ENCODE data around the gene SCNN1A. TPM values are rescaled to one million over a fixed set of nuclear protein-coding genes. Genes with fewer than 3 reads are reported as not detected.

Gene SCNN1A
- total and polyA plus RNA-seq, 2 of the 13 experiments (the other 11 are each of a cell fraction or from before 2014, with no cell fraction given) = 1.5 to 14.6 TPM

- Histone ChIP-seq H3K79me2 (ENCODE audit: insufficient read depth, low read length) (no peaks in the 10 kb centered on the region), H3K36me3 (replicated peaks in 1 of 2; ENCODE audit: control insufficient read depth in 1 of 2, insufficient read depth in 2 of 2, low read length in 2 of 2) (no peaks in the 10 kb centered on the region), H3K9ac (ENCODE audit: insufficient read depth, low read depth, low read length) (no peak overlapping the region), H2AFZ (ENCODE audit: low read length) (no peak overlapping the region), H3K4me1 (ENCODE audit: insufficient read depth, low read length) (peaks cover 57% of the 10 kb centered on the region), H3K9me3 (ENCODE audit: low read length) (no peaks in the 10 kb centered on the region), H3K27ac (ENCODE audit: extremely low read length, insufficient read depth, low read length) (no peak overlapping the region), H4K20me1 (ENCODE audit: insufficient read depth, low read length) (no peaks in the 10 kb centered on the region), H3K4me3 (replicated peaks in 1 of 3; ENCODE audit: insufficient read depth in 1 of 3, low read depth in 2 of 3, low read length in 3 of 3) (no peak overlapping the region; a peak in 1 of 6 replicates), H3K4me2 (ENCODE audit: low read depth, low read length) (no peak overlapping the region), H3K27me3 (ENCODE audit: control insufficient read depth in 1 of 2, insufficient read depth in 2 of 2, low read length in 2 of 2) (peaks cover 0 to 2% of the 10 kb centered on the region in 2 experiments; a peak in 1 of 5 replicates)
- POLR2A ChIA-PET = interaction anchor here (1.1 kb wide), 1 partner anchor 33 kb away, joined by 3 read pairs; no protein-coding TSS in a partner anchor
- ATAC-seq (peak; percentile 32; the same call in 1 of the 3 replicates), DNase-seq (ENCODE audit: low spot score) (no peak), FAIRE-seq (no peak)
- in situ Hi-C loops (cut with HindIII; ENCODE audit: extremely low pct_ligation_motif_present, low pct_unique_long_range_greater_than_20kb) (no loop called here), intact Hi-C loops (cut with micrococcal nuclease; ENCODE audit: unreplicated experiment) (no loop called here)
- 6% methylated on average over 3 of the region's 3 CpGs for WGBS (ENCODE audit: low lambda C conversion rate)
- no TSS peak for BruUV-seq (replicated peaks)
- CTCF ChIA-PET (ENCODE audit: low intra/inter-chr PET ratio, low total read pairs) = no interaction called here
- no peak for TF ChIP-seq NFKBIZ (CRISPR knock-in tag; IDR thresholded peaks at IDR 0.05)
- TF ChIP-seq ZNF660 (CRISPR knock-in tag; IDR thresholded peaks at IDR 0.05; ENCODE audit: borderline replicate concordance, low read depth) = no peak
- no peak for TF ChIP-seq BRF2 (CRISPR knock-in tag; IDR thresholded peaks at IDR 0.05)
- TF ChIP-seq ZNF816 (CRISPR knock-in tag; IDR thresholded peaks at IDR 0.05; ENCODE audit: borderline replicate concordance) = no peak
- no peak for TF ChIP-seq ZNF567 (CRISPR knock-in tag; IDR thresholded peaks at IDR 0.05; ENCODE audit: borderline replicate concordance)
- TF ChIP-seq IRF2 (CRISPR knock-in tag; IDR thresholded peaks at IDR 0.05) = no peak
- TF ChIP-seq ZNF264 (CRISPR knock-in tag; IDR thresholded peaks at IDR 0.05) = no peak
- TF ChIP-seq IRX3 (CRISPR knock-in tag; IDR thresholded peaks at IDR 0.05; ENCODE audit: borderline replicate concordance, low read depth) = no peak
- TF ChIP-seq SOX6 (IDR thresholded peaks at IDR 0.05) = no peak
- no peak for TF ChIP-seq SOX6 (CRISPR knock-in tag; IDR thresholded peaks at IDR 0.05)
- no peak for TF ChIP-seq FIP1L1 (IDR thresholded peaks at IDR 0.05; ENCODE audit: borderline replicate concordance, insufficient read depth, low read depth, low read length)
- TF ChIP-seq ZNF580 (CRISPR knock-in tag; IDR thresholded peaks at IDR 0.05; ENCODE audit: borderline replicate concordance, low read depth) = no peak
- no peak for TF ChIP-seq SP2 (CRISPR knock-in tag; IDR thresholded peaks at IDR 0.05)
- no peak for TF ChIP-seq PAX8 (CRISPR knock-in tag; IDR thresholded peaks at IDR 0.05; ENCODE audit: borderline replicate concordance)
- TF ChIP-seq EHMT2 (IDR thresholded peaks at IDR 0.05; ENCODE audit: borderline replicate concordance, low read depth, low read length) = no peak
- TF ChIP-seq PRDM10 (CRISPR knock-in tag; IDR thresholded peaks at IDR 0.05; ENCODE audit: low read depth) = no peak
- no peak for TF ChIP-seq PRPF4 (IDR thresholded peaks at IDR 0.05; ENCODE audit: low read depth, low read length, poor library complexity, severe bottlenecking)
- TF ChIP-seq MXI1 (IDR thresholded peaks at IDR 0.05; ENCODE audit: borderline replicate concordance, low read depth, low read length) = no peak
- TF ChIP-seq GRHL1 (CRISPR knock-in tag; conservative IDR thresholded peaks at IDR 0.05) = no peak
These were observed 72.7 kb downstream of the SCNN1A start for GRCh38 chr12:6302621-6303020.

Measured in HepG2 (cell line).